H7 (cell line): ENCODE results near the gene KRTAP9-9. TPM values are rescaled to one million over a fixed set of nuclear protein-coding genes. Genes with fewer than 3 reads are reported as not detected.
"Not testable (repeated sequence)": the region's sequence is repeated elsewhere in the genome, so short reads cannot be mapped to it uniquely, and the experiment has no call there.

Source experiments
- DNase-seq: peaks from one replicate; pipeline ENCODE4 v3.0.0; 2012
- H3K27me3 ChIP-seq: 2 replicates; pipeline ENCODE4 v1.6.0; 2011; ENCODE audit warnings: mild to moderate bottlenecking, low read length; ENCODE audit not compliant: control insufficient read depth, insufficient read depth
- H3K36me3 ChIP-seq: replicated peaks from 2 replicates; pipeline ENCODE4 v1.5.1; 2011; ENCODE audit warnings: low read length; ENCODE audit not compliant: control insufficient read depth, insufficient read depth
- H3K4me3 ChIP-seq: 2 replicates; pipeline ENCODE4 v1.5.1; 2011; ENCODE audit warnings: low read depth, mild to moderate bottlenecking, control low read depth, low read length, moderate library complexity; ENCODE audit not compliant: insufficient read depth
- total RNA-seq: library from RNA; depleted of rRNA; stranded (reverse); fragments of >200 nt; shearing (Covaris generic); gene quantifications from 2 replicates; pipeline ENCODE4 v1.2.3, GENCODE V29; 2014; rRNA removed

Gene KRTAP9-9
- total RNA-seq, result not detected in 2 replicates

DNA sequence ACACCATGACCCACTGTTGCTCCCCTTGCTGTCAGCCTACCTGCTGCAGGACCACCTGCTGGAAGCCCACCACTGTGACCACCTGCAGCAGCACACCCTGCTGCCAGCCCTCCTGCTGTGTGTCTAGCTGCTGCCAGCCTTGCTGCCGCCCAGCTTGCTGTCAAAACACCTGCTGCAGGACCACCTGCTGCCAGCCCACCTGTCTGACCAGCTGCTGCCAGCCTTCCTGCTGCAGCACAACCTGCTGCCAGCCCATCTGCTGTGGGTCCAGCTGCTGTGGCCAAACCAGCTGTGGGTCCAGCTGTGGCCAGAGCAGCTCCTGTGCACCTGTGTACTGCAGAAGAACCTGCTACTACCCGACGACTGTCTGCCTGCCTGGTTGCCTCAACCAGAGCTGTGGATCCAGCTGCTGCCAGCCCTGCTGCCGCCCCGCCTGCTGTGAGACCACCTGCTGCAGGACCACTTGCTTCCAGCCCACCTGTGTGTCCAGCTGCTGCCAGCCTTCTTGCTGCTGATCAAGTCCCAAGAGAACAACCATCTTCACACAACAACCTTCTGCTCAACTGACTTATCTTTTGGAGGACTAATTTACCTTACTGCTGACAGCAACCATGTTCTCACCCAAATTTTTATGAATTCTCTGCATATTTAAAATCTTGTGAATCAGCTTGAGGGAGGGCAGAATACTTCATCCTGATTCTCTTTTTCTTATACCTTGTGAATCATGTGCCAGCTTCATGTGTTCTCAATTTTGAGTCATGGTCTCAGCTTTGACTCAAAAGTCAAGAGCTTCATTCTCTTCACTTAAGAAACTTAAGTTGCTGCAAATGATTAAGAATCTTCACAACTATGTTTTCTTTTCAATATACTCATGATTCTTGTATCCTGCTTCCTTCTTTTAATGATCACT lies at the start of gene KRTAP9-9:
KRTAP9-9 (plus strand) TSS at position 4 of the 910 bp plus-strand sequence.
- H3K36me3 ChIP-seq, H3K4me3 ChIP-seq, DNase-seq, H3K27me3 ChIP-seq: not testable (repeated sequence)

- no peak for DNase-seq
- Histone ChIP-seq H3K27me3 (no peaks in the 10 kb centered on the region), H3K36me3 (no peaks in the 10 kb centered on the region), H3K4me3 (no peak overlapping the region)
Observed at GRCh38 chr17:41211845-41212466, 43.2 kb upstream of the KRTAP9-9 start.

DNA sequence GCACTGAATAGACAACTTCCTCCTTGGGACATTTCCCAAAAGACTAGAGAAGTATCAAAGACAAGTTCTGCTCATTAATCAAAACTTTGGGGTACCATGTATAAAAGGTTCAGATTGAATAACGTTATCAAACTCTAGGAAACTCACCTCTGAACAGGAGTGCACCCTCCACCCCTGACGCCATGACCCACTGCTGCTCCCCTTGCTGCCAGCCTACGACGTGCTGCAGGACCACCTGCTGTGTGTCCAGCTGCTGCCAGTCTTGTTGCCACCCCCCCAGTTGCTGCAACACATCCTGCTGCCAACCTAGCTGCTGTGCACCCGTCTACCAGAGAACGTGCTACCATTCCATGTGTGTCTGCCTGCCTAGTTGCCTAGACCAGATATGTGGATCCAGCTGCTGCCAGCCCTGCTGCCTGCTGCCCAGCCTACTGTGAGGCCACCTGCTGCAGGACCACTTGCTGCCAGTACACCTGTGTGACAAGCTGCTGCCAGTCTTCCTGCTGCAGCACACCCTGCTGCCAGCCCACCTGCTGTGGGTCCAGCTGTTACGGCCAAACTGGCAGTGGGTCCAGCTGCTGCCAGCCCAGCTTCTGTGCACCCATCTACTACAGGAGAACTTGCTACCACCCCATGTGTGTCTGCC lies 42.5 kb upstream of the KRTAP9-9 start:
- no peaks in the 10 kb centered on the region for H3K36me3 ChIP-seq
- no peak overlapping the region for H3K4me3 ChIP-seq
- no peaks in the 10 kb centered on the region for H3K27me3 ChIP-seq
- DNase-seq, result no peak

DNA sequence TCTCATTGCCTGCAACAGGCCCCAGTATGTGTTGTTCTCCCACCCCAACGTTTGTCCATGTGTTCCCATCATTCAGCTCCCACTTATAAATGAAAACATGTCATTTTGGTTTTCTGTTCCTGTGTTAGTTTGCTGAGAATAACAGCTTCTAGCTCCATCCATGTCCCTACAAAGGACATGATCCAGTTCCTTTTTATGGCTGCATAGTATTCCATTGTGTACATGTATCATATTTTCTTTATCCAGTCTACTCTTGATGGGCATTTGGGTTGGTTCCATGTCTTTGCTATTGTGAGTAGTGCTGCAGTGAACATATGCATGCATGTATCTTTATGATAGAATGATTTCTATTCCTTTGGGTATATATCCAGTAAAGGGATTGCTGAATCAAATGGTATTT lies 39.5 kb upstream of the KRTAP9-9 start:
- no peak overlapping the region for H3K4me3 ChIP-seq
- no peaks in the 10 kb centered on the region for H3K36me3 ChIP-seq
- H3K27me3 ChIP-seq, result no peaks in the 10 kb centered on the region
- no peak for DNase-seq

- no peak for DNase-seq
- H3K36me3 ChIP-seq, result no peaks in the 10 kb centered on the region
- H3K4me3 ChIP-seq, result no peak overlapping the region
- H3K27me3 ChIP-seq, result no peaks in the 10 kb centered on the region
Observed at GRCh38 chr17:41223821-41224220, 31.4 kb upstream of the KRTAP9-9 start.

DNA sequence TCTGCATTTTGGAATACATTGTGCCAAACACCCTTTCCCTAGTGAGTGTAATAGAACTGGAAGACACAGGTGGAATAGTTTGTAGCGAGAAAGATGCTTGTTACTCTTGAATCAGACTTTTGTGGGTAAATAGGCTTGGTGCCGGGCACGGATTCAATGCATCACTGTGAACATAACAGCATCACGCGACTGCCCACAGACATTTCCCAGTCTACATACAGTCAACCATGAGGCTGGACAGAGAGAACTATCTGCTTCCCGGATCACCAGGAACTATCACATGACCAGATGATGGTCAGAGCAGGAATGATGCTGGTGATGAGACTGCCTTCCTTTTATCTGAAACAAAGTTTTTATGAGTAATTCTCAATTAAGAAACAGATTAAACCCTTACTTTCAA lies 29.1 kb upstream of the KRTAP9-9 start:
- no peak for DNase-seq
- Histone ChIP-seq H3K4me3 (no peak overlapping the region), H3K27me3 (no peaks in the 10 kb centered on the region), H3K36me3 (no peaks in the 10 kb centered on the region)

GRCh38 chr17:41226598-41227095 lies 28.5 kb upstream of the KRTAP9-9 start, which contains the start of gene KRTAP9-2:
TSS of gene KRTAP9-2 (plus strand) at chr17:41226648. CDS start at chr17:41226655, 7 bp downstream.
- not testable (repeated sequence) for H3K27me3 ChIP-seq, H3K36me3 ChIP-seq, DNase-seq, H3K4me3 ChIP-seq

- no peaks in the 10 kb centered on the region for H3K36me3 ChIP-seq
- DNase-seq, result no peak
- no peaks in the 10 kb centered on the region for H3K27me3 ChIP-seq
- H3K4me3 ChIP-seq, result no peak overlapping the region
Observed at GRCh38 chr17:41230094-41230493, 25.1 kb upstream of the KRTAP9-9 start.

- no peak for DNase-seq
- H3K4me3 ChIP-seq, result no peak overlapping the region
- no peaks in the 10 kb centered on the region for H3K27me3 ChIP-seq
- H3K36me3 ChIP-seq, result no peaks in the 10 kb centered on the region
Observed at GRCh38 chr17:41231731-41232130, 23.5 kb upstream of the KRTAP9-9 start.

- H3K27me3 ChIP-seq, H3K36me3 ChIP-seq, H3K4me3 ChIP-seq, DNase-seq: not testable (repeated sequence)
Observed at GRCh38 chr17:41232399-41233105, 22.6 kb upstream of the KRTAP9-9 start, which contains the start of gene KRTAP9-3. TSS of gene KRTAP9-3 (plus strand) at chr17:41232449. CDS start at chr17:41232502, 53 bp downstream.

- H3K36me3 ChIP-seq, DNase-seq, H3K4me3 ChIP-seq, H3K27me3 ChIP-seq: not testable (repeated sequence)
Observed at GRCh38 chr17:41237116-41237515, 18.1 kb upstream of the KRTAP9-9 start.

GRCh38 chr17:41237949-41238437 lies 17.2 kb upstream of the KRTAP9-9 start, which contains the start of gene KRTAP9-8:
TSS of gene KRTAP9-8 (plus strand) at chr17:41237999. CDS start at chr17:41238052, 53 bp downstream.
- H3K36me3 ChIP-seq, DNase-seq, H3K4me3 ChIP-seq, H3K27me3 ChIP-seq: not testable (repeated sequence)

DNA sequence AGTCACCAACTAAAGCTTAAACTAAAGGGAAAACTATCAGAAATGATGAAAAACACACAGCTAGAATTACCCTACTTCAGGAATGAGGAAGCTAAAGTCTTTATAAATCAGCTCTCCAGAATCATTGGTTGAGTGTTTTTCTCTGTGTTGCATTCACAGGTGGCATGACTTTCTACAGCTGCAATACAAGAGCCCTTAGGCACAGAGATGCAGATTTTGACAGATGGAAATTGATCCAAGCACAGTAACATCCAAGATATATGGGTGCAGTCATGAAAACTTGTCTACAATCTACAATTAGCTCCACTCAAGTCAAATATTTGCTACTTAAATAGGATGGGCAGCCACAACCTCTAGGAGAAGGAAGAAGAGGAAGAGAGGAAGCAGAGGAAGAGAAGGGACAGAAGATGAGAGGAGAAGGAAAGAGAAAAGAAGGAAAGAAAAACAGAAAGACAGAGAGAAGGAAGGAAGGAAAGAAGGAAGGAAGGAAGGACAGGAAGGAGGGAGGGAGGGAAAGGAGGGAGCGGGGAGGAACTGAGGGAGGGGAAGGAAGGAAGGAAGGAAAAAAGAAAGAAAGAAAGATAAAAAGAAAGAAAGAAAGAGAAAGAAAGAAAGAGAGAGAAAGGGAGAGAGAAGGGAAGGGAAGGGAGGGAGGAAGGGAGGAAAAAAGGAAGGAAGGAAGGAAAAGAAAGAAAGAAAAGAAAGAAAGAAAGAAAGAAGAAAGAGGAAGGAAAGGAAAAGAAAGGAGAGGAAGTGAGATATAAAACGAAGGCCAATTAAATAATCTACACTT lies 8.0 kb upstream of the KRTAP9-9 start:
- not testable (repeated sequence) for H3K27me3 ChIP-seq, DNase-seq, H3K36me3 ChIP-seq, H3K4me3 ChIP-seq
